ENCODE measurements around the gene HTR3A.

Gene HTR3A

DNA sequence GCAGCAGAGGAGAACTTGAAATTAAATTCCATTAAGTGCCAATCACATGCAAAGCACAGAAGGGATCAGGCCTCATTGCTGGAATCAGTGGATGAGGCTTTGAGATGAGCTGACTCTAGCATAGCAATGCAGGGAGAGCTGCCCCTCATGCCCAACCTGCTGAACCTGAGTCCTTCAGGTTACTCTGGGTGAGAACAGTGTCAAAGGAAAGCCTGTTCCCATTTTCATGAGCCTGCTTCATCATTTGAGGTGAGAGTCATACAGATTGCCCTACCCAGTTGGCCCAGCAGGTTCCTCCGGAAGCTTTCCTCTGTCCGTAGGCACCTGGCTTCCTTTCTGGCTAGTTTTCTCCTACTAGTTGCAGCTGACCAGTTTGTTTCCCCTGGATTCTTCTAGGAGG is 58.7 kb downstream of the HTR3A start:
- TF ChIP-seq, protein P1, sequence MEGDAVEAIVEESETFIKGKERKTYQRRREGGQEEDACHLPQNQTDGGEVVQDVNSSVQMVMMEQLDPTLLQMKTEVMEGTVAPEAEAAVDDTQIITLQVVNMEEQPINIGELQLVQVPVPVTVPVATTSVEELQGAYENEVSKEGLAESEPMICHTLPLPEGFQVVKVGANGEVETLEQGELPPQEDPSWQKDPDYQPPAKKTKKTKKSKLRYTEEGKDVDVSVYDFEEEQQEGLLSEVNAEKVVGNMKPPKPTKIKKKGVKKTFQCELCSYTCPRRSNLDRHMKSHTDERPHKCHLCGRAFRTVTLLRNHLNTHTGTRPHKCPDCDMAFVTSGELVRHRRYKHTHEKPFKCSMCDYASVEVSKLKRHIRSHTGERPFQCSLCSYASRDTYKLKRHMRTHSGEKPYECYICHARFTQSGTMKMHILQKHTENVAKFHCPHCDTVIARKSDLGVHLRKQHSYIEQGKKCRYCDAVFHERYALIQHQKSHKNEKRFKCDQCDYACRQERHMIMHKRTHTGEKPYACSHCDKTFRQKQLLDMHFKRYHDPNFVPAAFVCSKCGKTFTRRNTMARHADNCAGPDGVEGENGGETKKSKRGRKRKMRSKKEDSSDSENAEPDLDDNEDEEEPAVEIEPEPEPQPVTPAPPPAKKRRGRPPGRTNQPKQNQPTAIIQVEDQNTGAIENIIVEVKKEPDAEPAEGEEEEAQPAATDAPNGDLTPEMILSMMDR (IDR thresholded peaks at IDR 0.05; ENCODE audit: unreplicated experiment in 3 of 3) = no peak
- H3K4me1 Mint-ChIP-seq = peaks cover 5% of the 10 kb centered on the region
- no peaks in the 10 kb centered on the region for H3K36me3 Mint-ChIP-seq (ENCODE audit: low read depth)

DNA sequence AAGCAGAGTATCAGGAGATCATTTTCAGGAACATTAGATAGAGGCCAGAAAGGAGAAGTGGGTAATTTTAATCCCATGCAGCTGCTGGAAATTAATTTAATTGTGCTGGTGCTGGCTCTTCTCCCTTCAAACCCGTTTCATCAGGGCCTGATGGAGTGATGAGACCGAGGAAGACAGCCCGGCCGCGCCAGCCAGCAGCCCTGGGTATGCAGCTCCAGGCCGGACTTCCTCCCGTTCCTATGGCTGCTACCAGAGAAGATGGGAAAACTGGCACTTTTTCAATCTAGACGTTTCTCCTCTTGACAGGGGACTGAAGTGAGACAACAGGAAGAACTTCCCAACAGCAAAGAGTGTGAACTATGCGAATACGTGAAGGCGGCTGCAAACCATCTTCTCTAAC is 60.0 kb downstream of the HTR3A start:
- Mint-ChIP-seq H3K27ac (no peak overlapping the region), H3K36me3 (ENCODE audit: low read depth) (no peaks in the 10 kb centered on the region), H3K27me3 (ENCODE audit: low read depth) (peaks cover 76% of the 10 kb centered on the region), H3K4me3 (no peak overlapping the region), H3K4me1 (peaks cover 5% of the 10 kb centered on the region), H3K9me3 (no peaks in the 10 kb centered on the region)
- TF ChIP-seq, protein P1 (IDR thresholded peaks at IDR 0.05; ENCODE audit: unreplicated experiment in 3 of 3) = no peak

More for the DNA sequence above, 58.7 kb downstream of the HTR3A start:
- no peak overlapping the region for H3K4me3 Mint-ChIP-seq
- H3K27me3 Mint-ChIP-seq (ENCODE audit: low read depth) = peaks cover 77% of the 10 kb centered on the region
- no peak overlapping the region for H3K27ac Mint-ChIP-seq
- H3K9me3 Mint-ChIP-seq = no peaks in the 10 kb centered on the region

DNA sequence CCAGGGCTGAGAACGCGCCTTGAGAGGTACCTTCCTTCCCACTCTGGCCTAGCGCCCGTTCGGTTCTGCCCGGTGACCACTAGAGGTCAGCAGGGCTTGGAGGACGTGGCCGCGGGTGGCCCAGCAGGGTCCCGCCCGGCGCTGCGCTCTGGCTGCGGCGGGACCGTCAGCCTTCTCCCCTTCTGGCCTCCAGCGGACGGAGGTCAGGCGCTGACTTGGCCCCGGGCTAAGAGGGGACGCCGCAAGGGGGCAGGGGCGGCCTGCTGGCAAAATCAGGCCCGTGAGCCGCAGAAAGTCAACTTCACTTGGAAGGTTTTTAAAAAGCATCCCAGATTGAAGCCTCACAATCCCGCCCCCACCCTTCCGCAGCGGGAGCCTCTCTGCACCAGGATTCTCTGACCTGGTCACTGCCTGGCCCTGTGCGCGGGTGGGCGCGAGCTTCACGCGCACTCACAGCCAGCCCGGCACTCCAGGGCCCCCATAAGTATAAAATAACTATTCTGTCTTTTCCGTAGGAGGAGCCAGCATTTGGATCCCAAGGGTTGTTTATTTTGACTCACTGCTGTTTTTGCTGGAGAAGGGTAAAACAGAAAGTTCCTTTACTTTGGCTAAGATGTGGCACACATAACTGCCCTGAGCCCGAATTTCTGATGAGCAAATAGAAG is 61.4 kb downstream of the HTR3A start:
- TF ChIP-seq, protein P1 (IDR thresholded peaks at IDR 0.05; ENCODE audit: unreplicated experiment in 3 of 3) = peak; percentile 83 to 92 (median 83)
- Mint-ChIP-seq H3K27ac (no peak overlapping the region), H3K36me3 (ENCODE audit: low read depth) (no peaks in the 10 kb centered on the region), H3K9me3 (no peaks in the 10 kb centered on the region), H3K4me3 (peak overlapping the region; percentile 38 to 69 (median 40)), H3K4me1 (peaks cover 5% of the 10 kb centered on the region), H3K27me3 (ENCODE audit: low read depth) (peaks cover 63% of the 10 kb centered on the region)

DNA sequence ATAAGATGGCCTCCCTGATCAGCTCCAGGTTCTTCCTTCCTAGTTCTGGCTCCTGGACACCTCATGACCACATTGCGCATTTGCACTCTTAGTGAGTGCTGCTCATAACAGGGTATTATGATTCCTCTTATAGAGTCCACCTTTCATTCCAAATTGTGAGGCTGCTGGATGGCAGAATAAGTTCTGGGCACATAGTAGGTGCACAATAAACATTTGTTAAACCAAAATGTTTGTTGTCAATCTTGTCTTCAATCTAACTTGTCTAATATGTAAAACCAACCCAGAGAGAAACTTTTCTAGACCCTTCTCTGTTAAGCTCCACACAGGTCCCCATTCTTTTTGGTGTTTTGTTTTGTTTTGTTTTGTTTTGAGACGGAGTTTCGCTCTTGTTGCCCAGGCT is 62.0 kb downstream of the HTR3A start:
- Mint-ChIP-seq H3K4me3 (peak overlapping the region; percentile 38 to 69 (median 40)), H3K27ac (no peak overlapping the region), H3K9me3 (no peaks in the 10 kb centered on the region), H3K4me1 (peaks cover 5% of the 10 kb centered on the region), H3K36me3 (ENCODE audit: low read depth) (no peaks in the 10 kb centered on the region), H3K27me3 (ENCODE audit: low read depth) (peaks cover 60% of the 10 kb centered on the region)
- TF ChIP-seq, protein P1 (IDR thresholded peaks at IDR 0.05; ENCODE audit: unreplicated experiment in 3 of 3) = no peak

DNA sequence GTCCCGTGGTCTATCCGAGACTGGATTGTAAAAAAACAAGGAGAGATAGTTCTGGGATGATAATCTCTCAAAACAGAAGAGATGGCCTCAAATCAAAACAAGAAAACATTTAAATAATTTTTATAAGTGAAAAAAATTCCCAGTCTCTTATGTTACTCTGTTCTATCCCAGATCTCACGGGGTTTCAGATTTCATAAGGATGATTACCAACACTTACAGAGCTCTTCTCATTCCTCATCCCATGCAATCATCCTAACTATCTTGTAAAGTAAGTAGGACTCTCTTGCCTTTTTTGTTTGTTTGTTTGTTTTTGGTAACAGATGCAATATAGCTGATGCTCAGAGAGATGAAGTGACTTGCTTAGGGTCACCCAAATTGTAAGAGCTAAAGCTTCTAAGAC is 64.6 kb downstream of the HTR3A start:
- no peaks in the 10 kb centered on the region for H3K36me3 Mint-ChIP-seq (ENCODE audit: low read depth)
- TF ChIP-seq, protein P1 (IDR thresholded peaks at IDR 0.05; ENCODE audit: unreplicated experiment in 3 of 3) = no peak
- peaks cover 54% of the 10 kb centered on the region for H3K27me3 Mint-ChIP-seq (ENCODE audit: low read depth)
- H3K4me3 Mint-ChIP-seq = no peak overlapping the region
- no peak overlapping the region for H3K27ac Mint-ChIP-seq
- peaks cover 5% of the 10 kb centered on the region for H3K4me1 Mint-ChIP-seq
- no peaks in the 10 kb centered on the region for H3K9me3 Mint-ChIP-seq
